OCI-M1 (cell line): ENCODE measurements around the gene COL15A1.

Experiments used
- DNase-seq: peaks from one replicate; lab custom pipeline; 2025; lab: John Stamatoyannopoulos, UW

COL15A1 gene

DNA sequence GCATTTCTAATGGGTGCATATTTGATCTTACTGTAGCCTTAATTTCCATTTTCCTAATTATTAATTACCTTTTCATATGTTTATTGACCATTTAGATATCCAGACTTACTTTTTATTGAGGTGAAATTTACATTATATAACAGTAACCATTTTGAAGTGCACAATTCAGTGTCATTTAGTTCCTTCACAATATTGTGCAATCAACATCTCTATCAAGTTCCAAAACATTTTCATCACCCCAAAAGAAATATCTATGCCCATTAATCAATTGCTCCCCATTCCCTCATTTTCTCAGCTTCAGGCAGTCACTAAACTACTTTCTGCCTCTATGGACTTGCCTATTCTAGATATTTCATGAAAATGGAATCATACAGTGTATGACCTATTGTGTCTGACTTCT, 5.9 kb downstream of the COL15A1 start:
- DNase-seq = no peak

- no peak for DNase-seq
Measured at GRCh38 chr9:98950262-98950661, 6.6 kb downstream of the COL15A1 start.

GRCh38 chr9:98951967-98952366, 8.3 kb downstream of the COL15A1 start:
- DNase-seq = no peak

DNA sequence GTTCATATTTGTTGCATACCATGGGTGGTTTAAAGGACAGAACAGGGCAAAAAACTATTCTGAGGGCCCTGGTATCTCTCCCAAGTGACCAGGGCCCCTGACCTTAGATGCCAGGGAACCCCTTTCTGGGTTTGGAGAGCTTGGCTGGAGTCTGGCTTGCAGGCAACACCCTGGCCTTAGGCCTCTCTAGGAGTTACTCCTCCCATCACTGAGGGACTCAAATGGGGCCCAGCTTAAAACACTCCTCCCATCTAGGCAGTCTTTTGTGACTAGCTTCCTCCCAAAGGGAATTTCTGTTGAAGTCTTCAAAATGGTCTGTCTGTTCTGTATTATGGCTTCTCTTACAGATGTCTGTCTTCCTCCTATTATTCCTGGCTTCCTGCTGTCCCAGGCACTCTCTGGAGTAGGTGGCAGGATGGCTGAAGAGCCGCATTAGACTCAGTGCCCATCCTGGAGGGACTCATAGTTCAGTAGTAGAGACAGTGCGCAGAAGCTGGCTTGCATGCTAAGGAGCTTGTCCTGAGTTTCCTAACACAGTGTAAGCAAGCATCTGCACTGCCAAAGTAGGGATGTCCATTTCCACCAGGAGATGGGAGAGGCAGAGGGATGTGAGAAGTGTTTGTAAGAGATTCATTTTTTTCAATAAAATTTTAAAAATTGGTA, 10.0 kb downstream of the COL15A1 start:
- no peak for DNase-seq

GRCh38 chr9:98954244-98954610, 10.5 kb downstream of the COL15A1 start:
- DNase-seq = no peak

- DNase-seq = no peak
Measured at GRCh38 chr9:98955259-98955658, 11.6 kb downstream of the COL15A1 start.

DNA sequence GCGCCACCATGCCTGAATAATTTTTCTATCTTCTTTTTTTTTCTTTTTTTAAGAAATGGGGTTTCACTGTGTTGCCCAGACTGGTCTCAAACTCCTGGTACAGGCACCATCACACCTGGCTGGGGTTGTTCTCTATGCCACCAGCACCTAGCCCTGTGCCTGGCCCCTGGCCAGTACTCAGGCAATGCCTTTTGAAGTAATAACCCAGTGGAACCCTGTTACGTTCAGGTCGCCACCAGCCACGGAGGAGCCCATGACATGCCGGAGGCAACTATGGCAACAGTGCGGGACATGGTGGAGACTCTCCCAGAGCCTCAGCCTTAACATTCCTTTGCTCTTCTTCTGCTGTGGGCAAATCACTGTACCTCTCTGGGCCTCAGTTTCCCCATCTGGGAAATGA, 14.1 kb downstream of the COL15A1 start:
- no peak for DNase-seq

DNA sequence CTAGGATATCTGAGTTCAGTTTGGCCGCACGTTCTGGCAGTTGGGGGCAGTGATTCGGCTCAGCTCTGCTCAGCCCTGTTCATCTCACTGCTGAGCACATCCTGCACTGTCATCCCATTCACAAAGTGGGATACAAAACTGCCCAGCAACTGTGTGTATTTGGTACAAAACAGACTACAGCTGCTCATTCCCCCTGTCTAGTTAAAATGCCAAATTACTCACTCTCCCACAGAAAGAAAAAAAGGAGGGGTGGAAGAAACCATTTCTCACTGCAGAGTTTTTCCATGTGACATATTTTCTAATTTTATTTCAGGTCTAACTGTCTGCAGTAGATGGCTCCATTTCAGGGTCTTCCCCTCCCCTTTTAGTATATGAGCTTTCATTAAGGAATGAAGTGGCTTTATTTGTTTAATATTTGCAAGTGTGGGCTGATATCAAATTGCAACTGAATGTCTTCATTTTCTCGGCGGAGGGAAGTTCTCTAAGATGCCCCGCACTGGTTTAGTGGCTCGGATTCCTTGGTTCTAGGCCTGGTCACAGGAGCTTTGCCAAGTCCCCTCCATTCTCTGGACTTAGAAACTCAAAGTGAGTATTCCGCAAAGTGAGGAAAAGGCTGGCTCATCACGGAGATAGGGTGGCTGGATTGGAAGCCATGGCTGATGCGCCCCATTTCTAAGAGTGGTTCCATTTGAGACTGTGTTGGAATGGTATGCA, 14.7 kb downstream of the COL15A1 start:
- DNase-seq = no peak

DNA sequence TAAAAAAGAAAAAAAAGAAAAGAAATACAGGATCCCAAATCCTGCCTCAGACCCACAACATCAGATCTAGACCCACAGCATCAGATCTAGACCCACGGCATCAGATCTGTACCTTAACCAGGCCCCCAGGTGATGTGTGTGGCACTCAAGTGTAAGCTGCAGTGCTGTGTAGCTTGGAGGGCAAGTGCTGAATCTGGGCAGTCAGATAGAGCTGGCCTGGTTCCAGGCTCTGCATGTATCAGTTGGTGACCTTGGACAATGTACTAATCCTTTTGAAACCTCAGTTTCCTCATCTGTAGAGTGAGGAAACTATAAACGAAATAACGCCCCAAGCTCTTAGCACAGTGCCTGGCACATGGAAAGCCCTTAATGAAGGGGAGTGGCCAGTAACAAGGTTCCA, 16.7 kb downstream of the COL15A1 start:
- DNase-seq = peak; percentile 8

- DNase-seq = no peak
Measured at GRCh38 chr9:98961513-98962180, 17.9 kb downstream of the COL15A1 start.

DNA sequence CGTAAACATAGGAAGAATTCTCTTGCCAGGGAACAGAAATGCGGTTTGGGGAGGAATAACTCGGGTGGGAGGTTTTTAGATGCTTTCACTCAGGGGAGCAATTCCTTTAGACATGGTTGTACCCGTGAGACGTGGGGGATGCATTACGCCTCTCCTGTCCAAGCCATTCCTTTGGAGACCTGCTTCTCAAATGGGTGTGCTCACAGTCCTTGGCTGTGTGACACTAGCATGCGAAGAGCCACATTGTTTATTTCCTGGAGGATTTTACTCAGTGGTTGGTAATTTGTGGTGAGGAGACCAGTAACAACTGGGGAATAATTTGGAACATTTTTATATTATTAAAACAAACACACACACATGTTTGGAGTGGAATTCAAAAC, 18.5 kb downstream of the COL15A1 start:
- no peak for DNase-seq

- no peak for DNase-seq
Measured at GRCh38 chr9:98962861-98963260, 19.2 kb downstream of the COL15A1 start.

GRCh38 chr9:98964201-98964600, 20.5 kb downstream of the COL15A1 start:
- DNase-seq = no peak

- DNase-seq = no peak
Measured at GRCh38 chr9:98964911-98965336, 21.2 kb downstream of the COL15A1 start.

DNA sequence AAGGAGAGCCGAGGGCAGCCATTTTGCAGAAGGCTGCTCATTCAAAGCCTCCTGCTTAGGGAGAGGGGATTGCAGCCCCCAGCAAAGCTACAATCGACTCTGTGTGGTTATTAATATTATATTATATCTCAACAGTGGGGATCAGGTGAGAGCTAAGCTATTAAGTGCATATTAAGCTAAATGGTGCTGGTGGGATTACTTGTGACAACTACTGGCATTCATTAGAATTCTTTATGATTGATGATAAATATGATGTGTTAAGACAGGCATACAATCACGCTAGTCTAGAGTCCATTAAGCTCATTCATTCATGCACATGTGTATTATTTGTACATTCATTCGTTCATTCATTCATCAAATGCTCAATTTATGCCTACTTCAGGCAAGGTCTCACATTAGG, 23.0 kb downstream of the COL15A1 start:
- no peak for DNase-seq

- DNase-seq = no peak
Measured at GRCh38 chr9:98967257-98967656, 23.6 kb downstream of the COL15A1 start.

GRCh38 chr9:98967680-98968079, 24.0 kb downstream of the COL15A1 start:
- no peak for DNase-seq

DNA sequence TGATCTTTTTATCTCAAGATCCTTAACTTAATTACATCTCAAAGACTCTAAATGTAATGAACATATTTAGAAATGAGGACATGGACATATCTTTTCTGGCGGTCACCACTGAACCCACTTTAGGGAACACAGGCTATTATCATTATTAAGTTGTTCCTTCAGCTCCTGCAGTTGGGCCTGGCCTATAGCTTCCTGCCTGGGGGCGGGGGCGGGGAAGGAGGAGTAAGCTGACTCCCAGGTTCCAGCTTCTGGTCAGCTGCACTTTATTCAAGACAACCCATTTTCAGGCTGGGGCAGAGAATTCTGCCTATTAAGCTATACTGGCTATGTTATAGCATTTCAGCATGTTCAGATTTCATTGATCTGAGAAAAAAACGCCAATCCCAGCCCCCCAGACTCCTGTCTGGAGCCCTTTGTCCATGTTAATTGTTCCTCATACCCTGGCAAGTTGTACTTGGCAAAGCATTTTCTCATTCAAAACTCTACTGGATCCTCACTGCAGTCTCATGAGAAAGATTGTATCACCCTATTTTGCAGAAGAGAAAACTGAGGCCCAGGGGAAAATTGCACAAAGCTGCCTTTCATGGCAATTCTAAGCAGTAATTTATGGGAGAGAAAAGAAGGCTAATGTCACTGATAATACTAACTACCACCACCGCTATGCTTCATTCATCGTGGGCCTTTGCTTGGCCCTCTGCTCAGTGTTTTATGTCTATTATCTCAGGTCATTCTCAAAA, 25.1 kb downstream of the COL15A1 start:
- DNase-seq = no peak

DNA sequence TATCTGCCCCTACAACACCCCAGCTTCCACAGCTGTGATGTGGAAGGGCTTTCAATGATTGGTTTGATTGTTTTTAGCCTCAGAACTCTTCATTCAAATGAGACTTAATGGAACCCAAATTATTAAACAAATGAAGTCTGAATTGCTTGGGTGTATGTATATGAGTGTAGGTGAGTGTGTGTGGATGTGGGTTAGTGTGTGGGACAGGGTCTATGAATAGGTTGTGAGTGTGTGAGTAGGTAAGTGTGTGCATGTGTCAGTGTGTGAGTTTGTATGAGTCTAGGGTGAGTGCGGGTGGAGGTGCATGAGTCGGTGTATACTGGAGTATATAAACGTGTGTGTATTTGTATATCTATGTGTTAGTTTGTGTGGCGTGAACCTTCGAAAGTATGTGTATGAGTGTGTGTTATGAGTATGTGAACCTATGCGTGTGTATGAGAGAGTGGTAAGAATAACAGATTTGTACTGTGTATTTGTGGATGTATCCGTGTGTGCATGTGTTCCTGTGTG, 26.9 kb downstream of the COL15A1 start:
- no peak for DNase-seq

DNA sequence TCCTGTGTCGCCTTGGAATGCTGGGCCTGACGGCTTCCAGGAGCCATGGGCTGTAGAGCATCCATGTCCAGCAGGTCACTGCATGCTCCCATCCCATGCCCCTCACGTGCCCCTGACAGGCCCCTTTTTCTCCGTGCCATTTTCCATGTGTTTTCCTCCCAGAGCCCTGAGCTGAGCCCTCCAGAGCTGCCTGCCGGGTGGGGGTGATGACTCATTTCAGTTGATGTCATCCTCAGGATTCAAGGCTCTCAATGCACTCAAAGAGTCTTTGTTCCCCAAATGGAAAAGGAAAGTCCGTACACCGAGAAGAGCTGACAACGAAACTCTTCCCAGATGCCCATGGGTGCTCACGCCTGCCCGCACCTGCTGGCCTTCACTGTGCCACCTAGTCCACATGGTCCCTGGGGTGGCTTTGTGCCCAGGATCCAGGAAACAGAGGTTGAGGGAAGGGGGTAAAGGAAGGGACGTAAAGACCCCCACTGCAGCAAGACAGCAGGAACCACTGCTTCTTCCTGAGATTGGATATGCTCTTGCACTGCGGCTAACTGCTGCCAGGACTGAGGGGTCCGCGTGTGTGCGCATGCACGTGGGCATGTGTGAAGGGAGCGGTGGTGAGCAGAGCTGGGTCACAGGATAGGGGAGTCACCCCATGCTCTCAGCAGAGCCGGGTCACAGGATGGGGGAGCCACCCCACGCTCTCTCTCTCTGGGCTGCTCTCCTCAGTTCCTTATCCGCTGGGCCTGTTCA, 27.6 kb downstream of the COL15A1 start:
- no peak for DNase-seq

GRCh38 chr9:98971915-98972223, 28.2 kb downstream of the COL15A1 start:
- no peak for DNase-seq

DNA sequence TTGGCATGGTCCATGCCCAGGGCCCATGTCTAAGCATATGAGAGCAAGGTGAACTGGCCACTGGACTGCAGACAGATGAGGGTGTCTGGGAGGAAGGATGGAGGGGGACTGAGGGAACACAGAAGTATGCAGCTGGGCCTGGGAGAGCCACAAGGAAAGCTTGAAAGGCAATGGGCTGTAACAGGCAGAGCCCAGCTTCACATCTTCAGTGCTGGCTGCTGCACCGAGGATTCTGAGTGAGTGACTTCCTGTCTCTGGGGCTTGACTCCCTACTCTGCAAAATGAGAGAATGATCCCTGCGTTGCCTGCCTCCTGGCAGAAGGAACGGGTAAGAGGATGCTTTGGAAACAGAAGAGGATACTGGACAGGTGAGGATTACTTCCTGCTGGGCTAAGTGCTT, 29.0 kb downstream of the COL15A1 start:
- no peak for DNase-seq
